ENCODE measurements around the gene RAB1B. TPM values are rescaled to one million over a fixed set of nuclear protein-coding genes. Genes with fewer than 3 reads are reported as not detected.
"Not testable (repeated sequence)": the region's sequence is repeated elsewhere in the genome, so short reads cannot be mapped to it uniquely, and the experiment has no call there.

Gene RAB1B
- polyA plus RNA-seq, 1 donor = 108 TPM

GRCh38 chr11:66299186-66299585, 30.7 kb downstream of the RAB1B start:
- DNase-seq = no peak

GRCh38 chr11:66302656-66303055, 34.2 kb downstream of the RAB1B start:
- no peak for DNase-seq

GRCh38 chr11:66309475-66309874, 41.0 kb downstream of the RAB1B start:
- no peak for DNase-seq

- DNase-seq = no peak
Measured at GRCh38 chr11:66310324-66310723, 41.9 kb downstream of the RAB1B start.

- DNase-seq = not testable (repeated sequence)
Measured at GRCh38 chr11:66310803-66311440, 42.5 kb downstream of the RAB1B start.

GRCh38 chr11:66311470-66311964, 43.1 kb downstream of the RAB1B start:
- DNase-seq = no peak

GRCh38 chr11:66311965-66312548, 43.6 kb downstream of the RAB1B start:
- DNase-seq = peak; percentile 88

- DNase-seq = peak; percentile 97
Measured at GRCh38 chr11:66312549-66313320, 44.3 kb downstream of the RAB1B start.

- DNase-seq = peak; percentile 75
Measured at GRCh38 chr11:66313321-66314185, 45.1 kb downstream of the RAB1B start.

- DNase-seq = no peak
Measured at GRCh38 chr11:66314186-66314501, 45.7 kb downstream of the RAB1B start.

GRCh38 chr11:66314561-66315497, 46.4 kb downstream of the RAB1B start:
- no peak for DNase-seq

GRCh38 chr11:66315498-66315885, 47.1 kb downstream of the RAB1B start:
- DNase-seq = no peak

GRCh38 chr11:66315921-66316811, 47.7 kb downstream of the RAB1B start:
- DNase-seq = no peak

GRCh38 chr11:66316849-66317251, 48.4 kb downstream of the RAB1B start, which contains the start of gene CD248:
TSS of gene CD248 (minus strand) at chr11:66317044. CDS start at chr11:66317027, 17 bp downstream.
- no peak for DNase-seq

GRCh38 chr11:66317322-66317722, 48.9 kb downstream of the RAB1B start:
- no peak for DNase-seq

- DNase-seq = no peak
Measured at GRCh38 chr11:66317723-66318599, 49.5 kb downstream of the RAB1B start.

- DNase-seq = no peak
Measured at GRCh38 chr11:66318600-66318970, 50.1 kb downstream of the RAB1B start.

- DNase-seq = not testable (repeated sequence)
Measured at GRCh38 chr11:66320289-66320688, 51.9 kb downstream of the RAB1B start.

- DNase-seq = not testable (repeated sequence)
Measured at GRCh38 chr11:66320748-66321147, 52.3 kb downstream of the RAB1B start.

Measured in left kidney (tissue), 2 donors.